K562 (cell line): ENCODE results near the gene UQCC2. TPM values are rescaled to one million over a fixed set of nuclear protein-coding genes. Genes with fewer than 3 reads are reported as not detected.
A peak's percentile ranks its signal among the peaks of the same experiment; 100 is the strongest.

Source experiments
- ATAC-seq: fragments of 200-7000 bp; cut with Tn5 transposase; 3 replicates; pipeline ENCODE4 v1.9.1; 2020; ENCODE audit warnings: moderate library complexity
- BruUV-seq: library from RNA; stranded (reverse); fragments of 400-500 nt; replicated peaks from 2 replicates; lab custom pipeline; 2021; lab: Mats Ljungman, UMichigan
- CTCF ChIA-PET: fragments of 300-600 bp; formaldehyde crosslinking; extraction: SDS; loops from one replicate; lab custom pipeline; 2021; ENCODE audit warnings: low intra/inter-chr PET ratio; lab: Yijun Ruan, JAX
- POLR2A ChIA-PET: fragments of 300-600, 350-650 bp; sonication (Branson Sonifier 250); formaldehyde crosslinking; extraction: SDS; loops from one replicate; lab custom pipeline; 2021; ENCODE audit warnings: antibody characterized with exemption, inconsistent platforms; lab: Yijun Ruan, JAX
- DNase-seq, 4 experiments: peaks; one replicate each; pipeline versions ENCODE4 v3.0.0 to v3.0.0-alpha.2; 2011 to 2018; ENCODE audit warnings: low spot score in 3 of 4, mixed read lengths in 3 of 4; ENCODE audit errors: extremely low read depth in 1 of 4
- FAIRE-seq: peaks from 2 replicates; lab custom pipeline; 2011; peaks lifted over from hg19 to GRCh38; lab: Jason Lieb, UNC
- H2AFZ ChIP-seq: 2 replicates; pipeline ENCODE4 v1.6.0; 2011; ENCODE audit warnings: low read depth, low read length, control low read depth, inconsistent platforms
- H3K27ac ChIP-seq: fragments of 200-600 bp; 3 replicates; pipeline ENCODE4 v1.8.0; 2011; ENCODE audit warnings: low read depth, mild to moderate bottlenecking, control low read depth, inconsistent platforms, low read length, moderate library complexity, mixed read lengths; ENCODE audit errors: extremely low read depth
- H3K27me3 ChIP-seq, 2 experiments: fragments of 300-600 bp in 1 of 2; 2 replicates in 1 of 2; 3 replicates in 1 of 2; pipeline versions ENCODE4 v1.6.0 to v1.8.0; 2011; ENCODE audit warnings: inconsistent platforms in 2 of 2, low read length in 2 of 2, mild to moderate bottlenecking in 1 of 2, mixed read lengths in 1 of 2, moderate library complexity in 1 of 2; ENCODE audit not compliant: control insufficient read depth in 2 of 2, insufficient read depth in 2 of 2
- H3K36me3 ChIP-seq: fragments of 300-600 bp; 3 replicates; pipeline ENCODE4 v1.8.0; 2011; ENCODE audit warnings: mild to moderate bottlenecking, low read length, inconsistent platforms; ENCODE audit not compliant: control insufficient read depth, insufficient read depth
- H3K4me1 ChIP-seq, 2 experiments: fragments of 200-600 bp in 1 of 2; replicated peaks in 1 of 2; 2 replicates in 1 of 2; 3 replicates in 1 of 2; pipeline versions ENCODE4 v1.5.1 to v1.8.0; 2011; ENCODE audit warnings: inconsistent platforms in 2 of 2, low read length in 2 of 2, mild to moderate bottlenecking in 1 of 2, mixed read lengths in 1 of 2, moderate library complexity in 1 of 2; ENCODE audit not compliant: control insufficient read depth in 2 of 2, insufficient read depth in 2 of 2
- H3K4me2 ChIP-seq: 2 replicates; pipeline ENCODE4 v1.6.1; 2011; ENCODE audit warnings: low read length, control low read depth, inconsistent platforms, mixed read lengths; ENCODE audit not compliant: insufficient read depth
- H3K4me3 ChIP-seq: fragments of 200-600 bp; sonication (generic), shearing (Covaris generic); 2 replicates; pipeline ENCODE4 v1.5.1; 2016; ENCODE audit warnings: control low read depth, inconsistent platforms
- H3K79me2 ChIP-seq: fragments of 200-600 bp; 3 replicates; pipeline ENCODE4 v1.8.0; 2011; ENCODE audit warnings: low read length, inconsistent platforms; ENCODE audit not compliant: control insufficient read depth, insufficient read depth
- H3K9ac ChIP-seq, 2 experiments: 2 replicates each; pipeline versions ENCODE4 v1.6.0 to v1.6.1; 2011; ENCODE audit warnings: low read depth in 2 of 2, low read length in 2 of 2, control low read depth in 1 of 2, inconsistent platforms in 1 of 2, mild to moderate bottlenecking in 1 of 2, mixed read lengths in 1 of 2; ENCODE audit not compliant: insufficient read depth in 1 of 2
- H3K9me1 ChIP-seq: one replicate; pipeline ENCODE4 v1.6.0; 2011; ENCODE audit warnings: inconsistent platforms, mild to moderate bottlenecking, low read length, moderate library complexity; ENCODE audit not compliant: control insufficient read depth, insufficient read depth
- H3K9me3 ChIP-seq: replicated peaks from 2 replicates; pipeline ENCODE4 v1.5.1; 2011; ENCODE audit warnings: low read depth, low read length, inconsistent platforms; ENCODE audit not compliant: control insufficient read depth, insufficient read depth
- H4K20me1 ChIP-seq: replicated peaks from 2 replicates; pipeline ENCODE4 v1.6.1; 2011; ENCODE audit warnings: low read length, inconsistent platforms, mixed read lengths; ENCODE audit not compliant: control insufficient read depth, insufficient read depth
- ATF3 ChIP-seq, 2 experiments: fragments of 450-650 bp in 1 of 2; sonication (generic) in 1 of 2; formaldehyde crosslinking in 1 of 2; IDR thresholded peaks in 1 of 2; conservative IDR thresholded peaks in 1 of 2; 2 replicates each; pipeline versions ENCODE4 v1.6.1 to v1.8.1; 2016 to 2023; ENCODE audit warnings: mild to moderate bottlenecking in 2 of 2, moderate library complexity in 2 of 2, inconsistent platforms in 1 of 2, missing genetic modification reagents in 1 of 2
- CREB3 ChIP-seq: fragments of 450-650 bp; conservative IDR thresholded peaks from 2 replicates; pipeline ENCODE4 v1.6.1; 2016; ENCODE audit warnings: missing genetic modification characterization, low read depth, mild to moderate bottlenecking, missing compliant biosample characterization, moderate library complexity
- CTCF ChIP-seq, 3 experiments: IDR thresholded peaks in 2 of 3; conservative IDR thresholded peaks in 1 of 3; 2 replicates each; pipeline ENCODE4 v1.5.1; 2011 to 2012; ENCODE audit warnings: low read length in 3 of 3, mild to moderate bottlenecking in 3 of 3, control low read depth in 2 of 3, improper control_type of control experiment in 1 of 3, inconsistent platforms in 1 of 3, low read depth in 1 of 3, mixed read lengths in 1 of 3, moderate library complexity in 1 of 3; ENCODE audit not compliant: insufficient read depth in 2 of 3
- RAD21 ChIP-seq, 2 experiments: fragments of 250-450 bp in 1 of 2; fragments of 450-650 bp in 1 of 2; sonication (Bioruptor Pico) in 1 of 2; formaldehyde crosslinking in 1 of 2; IDR thresholded peaks in 1 of 2; conservative IDR thresholded peaks in 1 of 2; 2 replicates each; pipeline versions ENCODE4 v1.4.0 to v1.8.0; 2020 to 2022; ENCODE audit warnings: mild to moderate bottlenecking in 2 of 2, moderate library complexity in 1 of 2
- SMC3 ChIP-seq: conservative IDR thresholded peaks from 2 replicates; pipeline ENCODE4 v1.6.1; 2011; ENCODE audit warnings: low read depth, low read length, improper control_type of control experiment; ENCODE audit not compliant: insufficient read depth
- ZBED1 ChIP-seq: IDR thresholded peaks from 2 replicates; pipeline ENCODE4 v1.6.1; 2014
- ZNF274 ChIP-seq: IDR thresholded peaks from 2 replicates; pipeline ENCODE4 v1.6.1; 2011; ENCODE audit warnings: low read depth, mild to moderate bottlenecking, low read length, moderate library complexity, borderline replicate concordance
- ZNF280B ChIP-seq: fragments of 250-450 bp; sonication (Bioruptor Pico); IDR thresholded peaks from 2 replicates; pipeline ENCODE4 v1.5.1; 2021; ENCODE audit warnings: mild to moderate bottlenecking
- ZNF592 ChIP-seq: fragments of 450-650 bp; IDR thresholded peaks from 2 replicates; pipeline ENCODE4 v1.6.1; 2017; ENCODE audit warnings: antibody characterized with exemption, mild to moderate bottlenecking
- WGBS: fragments of 100-300 bp; shearing (Covaris generic); methylation state at CpG from one replicate; pipeline ENCODE4 v1.1.6; 2016; ENCODE audit warnings: low coverage, mixed read lengths; ENCODE audit not compliant: insufficient coverage; ENCODE audit errors: missing lambda C conversion rate; 5-methylcytosine and 5-hydroxymethylcytosine counted together
- in situ Hi-C: fragments of 300-500 bp; cut with MboI; formaldehyde crosslinking; loops from 4 replicates; pipeline ENCODE4 v1.15.0; 2018; ENCODE audit warnings: inconsistent platforms, mixed read lengths
- intact Hi-C: fragments of 100-400 bp; cut with micrococcal nuclease; formaldehyde crosslinking; loops from 2 replicates; pipeline ENCODE4 v1.14.2; 2022
- polyA plus RNA-seq, 8 experiments: library from polyadenylated mRNA; depleted of rRNA in 4 of 8; stranded (reverse) in 5 of 8; unstranded in 3 of 8; fragments of >200 nt; fragmentation: Nextera tagmentation in 2 of 8; fragmentation: Illumina TruSeq in 1 of 8; extraction: Ambion mirVana in 2 of 8; extraction: Trizol in 1 of 8; gene quantifications; 2 replicates each; pipeline versions ENCODE4 v1.2.1 to v1.2.3, GENCODE V29; 2011 to 2014; ENCODE audit warnings: inconsistent platforms in 1 of 8, missing spikeins in 1 of 8
- total RNA-seq, 7 experiments: library from RNA; depleted of rRNA in 6 of 7; stranded (reverse); fragments of >200 nt in 6 of 7; fragmentation: Illumina TruSeq in 2 of 7; extraction: Trizol in 2 of 7; gene quantifications; 2 replicates each; pipeline versions ENCODE4 v1.2.1 to v1.2.3, GENCODE V29; 2011 to 2021; ENCODE audit warnings: low replicate concordance in 1 of 7

UQCC2 gene
- total and polyA plus RNA-seq, 9 of the 15 experiments (the other 6 are each of a cell fraction or from before 2014, with no cell fraction given), result 58.5 to 927 (median 158) TPM

GRCh38 chr6:33702345-33702977, 9.0 kb downstream of the UQCC2 start:
- DNase-seq, result peak; percentile 50 to 65 (median 58)
- H3K79me2 ChIP-seq, result no peaks in the 10 kb centered on the region
- POLR2A ChIA-PET, result no interaction called here
- no peaks in the 10 kb centered on the region for H3K27me3 ChIP-seq
- H3K9me1 ChIP-seq, result no peaks in the 10 kb centered on the region
- no peak overlapping the region for H2AFZ ChIP-seq
- in situ Hi-C loops, result loop anchor here (5.0 kb wide), 1 partner anchor 115 kb away; no protein-coding TSS in a partner anchor
- intact Hi-C loops, result no loop called here
- peak in 1 of 2 experiments; percentile 29; a peak in 2 of 4 replicates for TF ChIP-seq RAD21 (CRISPR knock-in tag; conservative IDR thresholded peaks at IDR 0.05 in 1 of 2, IDR thresholded peaks at IDR 0.05 in 1 of 2)
- peak; percentile 37; the same call in 1 of the 2 replicates for TF ChIP-seq ATF3 (IDR thresholded peaks at IDR 0.05)
- no peak for TF ChIP-seq ATF3 (CRISPR knock-in tag; conservative IDR thresholded peaks at IDR 0.05)
- TF ChIP-seq ZNF592, result no peak
- no peak for TF ChIP-seq CREB3 (tag)
- no peak for TF ChIP-seq ZNF280B (CRISPR knock-in tag)
- no peak for TF ChIP-seq ZBED1
- TF ChIP-seq SMC3, result 0 out of 2 replicates have a peak, but pooled peaks have one; percentile 22
- TF ChIP-seq ZNF274, result no peak
- peak; percentile 58 to 60 (median 60) for TF ChIP-seq CTCF (IDR thresholded peaks at IDR 0.05 in 2 of 3, conservative IDR thresholded peaks at IDR 0.05 in 1 of 3; ENCODE audit: insufficient read depth in 2 of 3, low read depth in 1 of 3, low read length in 3 of 3)
- no peak for FAIRE-seq
- H3K9ac ChIP-seq, result no peak overlapping the region
- BruUV-seq, result no TSS peak
- peaks cover 62% of the 10 kb centered on the region; the same call in 2 of the 3 replicates for H3K36me3 ChIP-seq
- H4K20me1 ChIP-seq, result no peaks in the 10 kb centered on the region
- no peak overlapping the region for H3K4me2 ChIP-seq
- no peaks in the 10 kb centered on the region for H3K9me3 ChIP-seq
- peak; percentile 86 for ATAC-seq
- CTCF ChIA-PET, result interaction anchor here (0.9 to 5.5 kb wide), 3 partner anchors 113 to 117 kb away, joined by 3 to 60 read pairs (median 5); no protein-coding TSS in a partner anchor
- H3K4me3 ChIP-seq, result no peak overlapping the region
- 0 out of 5 replicates have a peak, but pooled peaks cover 0 to 6% of the 10 kb centered on the region in 2 experiments for H3K4me1 ChIP-seq
- H3K27ac ChIP-seq, result no peak overlapping the region
- 65% methylated on average over 1 of the region's 1 CpG for WGBS
